ENCODE results near the gene PLXNC1.

DNA sequence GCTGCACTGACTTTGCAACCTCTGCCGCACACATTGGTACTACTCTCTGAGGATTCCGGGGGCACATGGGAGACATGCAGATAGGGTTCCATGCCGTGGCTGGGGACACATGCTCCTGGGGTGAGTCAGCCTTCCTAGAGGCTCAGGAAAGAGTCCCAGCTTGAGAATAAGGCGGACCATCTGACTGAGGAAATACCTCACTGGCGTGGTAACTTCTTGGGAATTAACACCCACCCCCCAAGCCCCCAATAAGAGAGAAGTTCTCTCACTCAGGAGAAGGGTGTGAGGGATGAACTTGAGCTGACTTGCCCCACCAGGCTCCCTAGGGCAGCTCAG, 23.2 kb downstream of the PLXNC1 start:
- TF ChIP-seq, protein P1, sequence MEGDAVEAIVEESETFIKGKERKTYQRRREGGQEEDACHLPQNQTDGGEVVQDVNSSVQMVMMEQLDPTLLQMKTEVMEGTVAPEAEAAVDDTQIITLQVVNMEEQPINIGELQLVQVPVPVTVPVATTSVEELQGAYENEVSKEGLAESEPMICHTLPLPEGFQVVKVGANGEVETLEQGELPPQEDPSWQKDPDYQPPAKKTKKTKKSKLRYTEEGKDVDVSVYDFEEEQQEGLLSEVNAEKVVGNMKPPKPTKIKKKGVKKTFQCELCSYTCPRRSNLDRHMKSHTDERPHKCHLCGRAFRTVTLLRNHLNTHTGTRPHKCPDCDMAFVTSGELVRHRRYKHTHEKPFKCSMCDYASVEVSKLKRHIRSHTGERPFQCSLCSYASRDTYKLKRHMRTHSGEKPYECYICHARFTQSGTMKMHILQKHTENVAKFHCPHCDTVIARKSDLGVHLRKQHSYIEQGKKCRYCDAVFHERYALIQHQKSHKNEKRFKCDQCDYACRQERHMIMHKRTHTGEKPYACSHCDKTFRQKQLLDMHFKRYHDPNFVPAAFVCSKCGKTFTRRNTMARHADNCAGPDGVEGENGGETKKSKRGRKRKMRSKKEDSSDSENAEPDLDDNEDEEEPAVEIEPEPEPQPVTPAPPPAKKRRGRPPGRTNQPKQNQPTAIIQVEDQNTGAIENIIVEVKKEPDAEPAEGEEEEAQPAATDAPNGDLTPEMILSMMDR (optimal IDR thresholded peaks at IDR 0.05 in 1 of 3, IDR thresholded peaks at IDR 0.05 in 1 of 3, conservative IDR thresholded peaks at IDR 0.05 in 1 of 3; ENCODE audit: extremely low read depth in 1 of 3, insufficient read depth in 2 of 3, low read length in 3 of 3) = no peak
- TF ChIP-seq EZH2 (IDR thresholded peaks at IDR 0.05; ENCODE audit: low read length) = no peak
